ENCODE results near the gene LYSMD1. TPM values are rescaled to one million over a fixed set of nuclear protein-coding genes. Genes with fewer than 3 reads are reported as not detected.

LYSMD1 gene
- total RNA-seq, 1 donor from 2014 or later = 21.1 TPM

- no peaks in the 10 kb centered on the region for H3K9me3 ChIP-seq
- peaks cover 0 to 18% of the 10 kb centered on the region in 2 donors for H3K36me3 ChIP-seq
- peak overlapping the region; percentile 77 to 93 for H3K4me3 ChIP-seq
- DNase-seq (ENCODE audit: extremely low spot score in 2 of 2) = no peak
- TF ChIP-seq POLR2A (IDR thresholded peaks at IDR 0.05) (no peak), POLR2AphosphoS5 (IDR thresholded peaks at IDR 0.05; ENCODE audit: insufficient read depth in 1 of 2, low read depth in 1 of 2) (no peak), CTCF (IDR thresholded peaks at IDR 0.05) (no peak)
- H3K27me3 ChIP-seq = no peaks in the 10 kb centered on the region
- intact Hi-C loops (cut with DNase I) = loop anchor here (2.0 kb wide), 1 partner anchor 53 kb away; no protein-coding TSS in a partner anchor
- H3K4me1 ChIP-seq = peaks cover 66% of the 10 kb centered on the region
- H3K27ac ChIP-seq = peak overlapping the region; percentile 88
Observed at GRCh38 chr1:151199873-151200581, 34.3 kb upstream of the LYSMD1 start.

- Histone ChIP-seq H3K4me3 (peak within 1 kb of the TSS; percentile 77 to 93), H3K27me3 (no peaks in the 10 kb centered on the region), H3K4me1 (peaks cover 52% of the 10 kb centered on the region), H3K27ac (peak within 1 kb of the TSS; percentile 88), H3K36me3 (peaks cover 0 to 13% of the 10 kb centered on the region in 2 donors), H3K9me3 (no peaks in the 10 kb centered on the region)
- peak; percentile 97 to 99 for DNase-seq (ENCODE audit: extremely low spot score in 2 of 2)
- intact Hi-C loops (cut with DNase I) = loop anchor here (2.0 kb wide), 1 partner anchor 54 kb away; no protein-coding TSS in a partner anchor
- TF ChIP-seq POLR2A (IDR thresholded peaks at IDR 0.05) (peak in 1 of 2 donors; percentile 78), POLR2AphosphoS5 (IDR thresholded peaks at IDR 0.05; ENCODE audit: insufficient read depth in 1 of 2, low read depth in 1 of 2) (peak; percentile 97), CTCF (IDR thresholded peaks at IDR 0.05) (no peak)
Observed at GRCh38 chr1:151198254-151199127, 32.8 kb upstream of the LYSMD1 start, which contains the start of gene PIP5K1A. PIP5K1A (plus strand) TSS chr1:151198552; CDS start chr1:151198997, 445 bp downstream.

GRCh38 chr1:151197863-151198253 is 32.2 kb upstream of the LYSMD1 start:
- TF ChIP-seq CTCF (IDR thresholded peaks at IDR 0.05) (no peak), POLR2AphosphoS5 (IDR thresholded peaks at IDR 0.05; ENCODE audit: insufficient read depth in 1 of 2, low read depth in 1 of 2) (no peak), POLR2A (IDR thresholded peaks at IDR 0.05) (no peak)
- Histone ChIP-seq H3K9me3 (no peaks in the 10 kb centered on the region), H3K27ac (peak overlapping the region; percentile 88), H3K4me1 (peaks cover 46% of the 10 kb centered on the region), H3K36me3 (peaks cover 0 to 6% of the 10 kb centered on the region in 2 donors), H3K27me3 (no peaks in the 10 kb centered on the region), H3K4me3 (peak overlapping the region; percentile 77 to 93)
- intact Hi-C loops (cut with DNase I) = loop anchor here (2.0 kb wide), 1 partner anchor 55 kb away; no protein-coding TSS in a partner anchor
- DNase-seq (ENCODE audit: extremely low spot score in 2 of 2) = no peak

- peak in 2 of 3 experiments; percentile 26 to 42 for TF ChIP-seq CTCF (IDR thresholded peaks at IDR 0.05)
- TF ChIP-seq POLR2AphosphoS5 (IDR thresholded peaks at IDR 0.05; ENCODE audit: insufficient read depth in 1 of 2, low read depth in 1 of 2) = peak in 1 of 2 donors; percentile 74
- TF ChIP-seq POLR2A (IDR thresholded peaks at IDR 0.05) = no peak
- Histone ChIP-seq H3K9me3 (no peaks in the 10 kb centered on the region), H3K27me3 (no peaks in the 10 kb centered on the region), H3K27ac (peak overlapping the region; percentile 65), H3K4me3 (peak overlapping the region in 1 of 2 donors; percentile 24), H3K4me1 (peaks cover 33% of the 10 kb centered on the region), H3K36me3 (no peaks in the 10 kb centered on the region)
- intact Hi-C loops (cut with DNase I) = no loop called here
- no peak for DNase-seq (ENCODE audit: extremely low spot score in 2 of 2)
Observed at GRCh38 chr1:151196292-151196800, 30.6 kb upstream of the LYSMD1 start.
